Mesothelial cell of epicardium (in vitro differentiated cells): Measurements from ENCODE around the gene MALT1. TPM values are rescaled to one million over a fixed set of nuclear protein-coding genes. Genes with fewer than 3 reads are reported as not detected.

ENCODE experiments used
- DNase-seq, 2 experiments: peaks; one replicate each; pipeline ENCODE4 v3.0.0; 2021; ENCODE audit warnings: low spot score in 2 of 2; ENCODE audit not compliant: unreplicated experiment in 2 of 2
- H3K27ac Mint-ChIP-seq: 2 replicates; pipeline ENCODE4 v1.8.0; 2021; ENCODE audit warnings: mixed read lengths
- H3K27me3 Mint-ChIP-seq: 2 replicates; pipeline ENCODE4 v1.8.0; 2021; ENCODE audit warnings: low read depth, mixed read lengths
- H3K36me3 Mint-ChIP-seq: 2 replicates; pipeline ENCODE4 v1.8.0; 2021; ENCODE audit warnings: mixed read lengths
- H3K4me1 Mint-ChIP-seq: 2 replicates; pipeline ENCODE4 v1.8.0; 2021; ENCODE audit warnings: mixed read lengths
- H3K4me3 Mint-ChIP-seq: 2 replicates; pipeline ENCODE4 v1.8.0; 2021; ENCODE audit warnings: mild to moderate bottlenecking, moderate library complexity, mixed read lengths
- H3K9me3 Mint-ChIP-seq: 2 replicates; pipeline ENCODE4 v1.8.0; 2021; ENCODE audit warnings: mixed read lengths
- CTCF ChIP-seq: fragments of 200-600 bp; sonication (generic); IDR thresholded peaks from one replicate; pipeline ENCODE4 v1.5.0; 2021; ENCODE audit warnings: antibody characterized with exemption; ENCODE audit not compliant: unreplicated experiment
- total RNA-seq: library from RNA; stranded (reverse); gene quantifications from 3 replicates; pipeline ENCODE4 v1.2.1, GENCODE V29; 2021

MALT1 gene
- total RNA-seq, 1 donor from 2014 or later, result 25.3 TPM

GRCh38 chr18:58690259-58690658, 19.0 kb downstream of the MALT1 start:
- Mint-ChIP-seq H3K9me3 (peaks cover 5% of the 10 kb centered on the region), H3K27ac (no peak overlapping the region), H3K36me3 (peaks cover 30% of the 10 kb centered on the region), H3K4me1 (peaks cover 18% of the 10 kb centered on the region), H3K27me3 (no peaks in the 10 kb centered on the region), H3K4me3 (no peak overlapping the region)
- no peak for TF ChIP-seq CTCF
- DNase-seq, result no peak

GRCh38 chr18:58691256-58691655, 20.0 kb downstream of the MALT1 start:
- Mint-ChIP-seq H3K4me3 (no peak overlapping the region), H3K9me3 (peaks cover 5% of the 10 kb centered on the region), H3K4me1 (peaks cover 18% of the 10 kb centered on the region), H3K27ac (no peak overlapping the region), H3K36me3 (peaks cover 31% of the 10 kb centered on the region), H3K27me3 (no peaks in the 10 kb centered on the region)
- DNase-seq, result no peak
- TF ChIP-seq CTCF, result no peak

- Mint-ChIP-seq H3K27me3 (no peaks in the 10 kb centered on the region), H3K9me3 (peaks cover 5% of the 10 kb centered on the region), H3K27ac (no peak overlapping the region), H3K4me1 (peaks cover 23% of the 10 kb centered on the region), H3K36me3 (peaks cover 30% of the 10 kb centered on the region), H3K4me3 (no peak overlapping the region)
- no peak for DNase-seq
- TF ChIP-seq CTCF, result no peak
Observed at GRCh38 chr18:58692422-58693185, 21.3 kb downstream of the MALT1 start.

GRCh38 chr18:58694221-58694620, 23.0 kb downstream of the MALT1 start:
- Mint-ChIP-seq H3K4me3 (no peak overlapping the region), H3K4me1 (peaks cover 26% of the 10 kb centered on the region), H3K36me3 (peaks cover 29% of the 10 kb centered on the region), H3K27ac (no peak overlapping the region), H3K9me3 (peaks cover 5% of the 10 kb centered on the region), H3K27me3 (no peaks in the 10 kb centered on the region)
- DNase-seq, result no peak
- no peak for TF ChIP-seq CTCF

- Mint-ChIP-seq H3K9me3 (no peaks in the 10 kb centered on the region), H3K27me3 (no peaks in the 10 kb centered on the region), H3K4me1 (peaks cover 26% of the 10 kb centered on the region), H3K36me3 (peaks cover 22% of the 10 kb centered on the region), H3K27ac (peak overlapping the region; percentile 54), H3K4me3 (no peak overlapping the region)
- DNase-seq, result no peak
- TF ChIP-seq CTCF, result no peak
Observed at GRCh38 chr18:58694720-58695468, 23.6 kb downstream of the MALT1 start.
